IPS DF 6.9 (cell line): ENCODE data around the gene ATP4A.

ENCODE experiments used
- DNase-seq: peaks from one replicate; pipeline ENCODE4 v3.0.0-alpha.2; 2013; ENCODE audit warnings: low read depth, low spot score
- H3K27ac ChIP-seq: one replicate; pipeline ENCODE4 v1.5.1; 2013; ENCODE audit warnings: low read length, control low read depth
- H3K27me3 ChIP-seq: 2 replicates; pipeline ENCODE4 v1.6.1; 2013; ENCODE audit warnings: mild to moderate bottlenecking, low read length; ENCODE audit not compliant: control insufficient read depth, insufficient read depth
- H3K36me3 ChIP-seq: 2 replicates; pipeline ENCODE4 v1.6.1; 2013; ENCODE audit warnings: low read length; ENCODE audit not compliant: control insufficient read depth, insufficient read depth
- H3K4me1 ChIP-seq: 2 replicates; pipeline ENCODE4 v1.6.1; 2013; ENCODE audit warnings: low read length; ENCODE audit not compliant: control insufficient read depth, insufficient read depth
- H3K4me3 ChIP-seq: 2 replicates; pipeline ENCODE4 v1.5.1; 2013; ENCODE audit warnings: mild to moderate bottlenecking, low read length
- H3K9me3 ChIP-seq: 2 replicates; pipeline ENCODE4 v1.6.1; 2013; ENCODE audit warnings: low read length, inconsistent platforms; ENCODE audit not compliant: control insufficient read depth, insufficient read depth
- WGBS: extraction: QIAGEN DNeasy Blood & Tissue Kit; methylation state at CpG from one replicate; pipeline ENCODE4 v1.1.7; 2013; ENCODE audit warnings: mixed read lengths, missing lambda C conversion rate; ENCODE audit not compliant: insufficient read length, insufficient coverage; 5-methylcytosine and 5-hydroxymethylcytosine counted together

Gene ATP4A

DNA sequence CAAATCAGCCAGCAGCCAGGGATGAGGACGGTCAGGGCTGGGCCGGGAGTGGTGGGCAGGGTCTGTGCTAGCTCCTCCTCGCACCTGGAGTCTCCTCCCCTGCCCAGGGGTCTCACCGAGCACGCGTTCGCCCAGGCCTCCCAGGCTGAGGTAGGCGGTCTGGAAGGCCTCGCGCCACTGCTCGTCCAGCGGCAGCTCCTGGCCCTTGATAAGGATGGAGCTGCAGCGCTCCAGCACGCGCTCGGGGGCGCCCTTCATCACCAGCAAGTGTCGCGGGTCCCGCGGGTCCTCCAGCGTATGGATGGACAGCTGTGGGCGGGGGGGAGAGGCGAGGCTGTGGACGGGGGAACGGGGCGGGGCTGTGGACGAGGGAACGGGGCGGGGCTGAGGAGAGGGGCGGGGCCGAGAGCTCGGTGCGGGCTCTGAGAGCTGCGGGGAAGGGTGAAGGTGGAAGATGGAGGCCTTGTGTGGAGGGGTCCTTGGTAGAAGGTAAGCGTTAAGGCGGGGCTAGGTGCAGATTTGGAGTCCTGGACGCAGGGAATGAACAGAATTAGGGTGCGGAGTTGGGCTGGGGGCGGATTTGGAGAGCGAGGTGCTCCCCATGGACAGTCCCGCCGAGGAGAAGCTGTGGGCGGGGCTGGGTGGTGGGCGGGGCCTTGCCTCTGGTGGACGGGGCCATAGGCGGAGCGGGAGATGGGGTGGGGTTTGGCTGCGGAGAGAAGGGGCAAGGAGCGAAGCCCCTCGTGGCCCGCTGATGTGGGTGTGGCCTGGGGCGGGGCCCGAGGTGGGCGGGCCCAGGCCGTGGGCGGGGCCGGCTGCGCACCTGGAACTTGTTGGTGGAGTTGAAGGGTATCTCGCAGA, 5.7 kb downstream of the ATP4A start:
- Histone ChIP-seq H3K27me3 (no peaks in the 10 kb centered on the region), H3K4me3 (peak overlapping the region; percentile 70; the same call in 1 of the 2 replicates), H3K4me1 (peaks cover 6% of the 10 kb centered on the region; the same call in 1 of the 2 replicates), H3K27ac (no peak overlapping the region), H3K9me3 (no peaks in the 10 kb centered on the region), H3K36me3 (no peaks in the 10 kb centered on the region)
- peak; percentile 77 for DNase-seq
- no CpG with 5 or more reads among the region's 60 CpGs for WGBS

DNA sequence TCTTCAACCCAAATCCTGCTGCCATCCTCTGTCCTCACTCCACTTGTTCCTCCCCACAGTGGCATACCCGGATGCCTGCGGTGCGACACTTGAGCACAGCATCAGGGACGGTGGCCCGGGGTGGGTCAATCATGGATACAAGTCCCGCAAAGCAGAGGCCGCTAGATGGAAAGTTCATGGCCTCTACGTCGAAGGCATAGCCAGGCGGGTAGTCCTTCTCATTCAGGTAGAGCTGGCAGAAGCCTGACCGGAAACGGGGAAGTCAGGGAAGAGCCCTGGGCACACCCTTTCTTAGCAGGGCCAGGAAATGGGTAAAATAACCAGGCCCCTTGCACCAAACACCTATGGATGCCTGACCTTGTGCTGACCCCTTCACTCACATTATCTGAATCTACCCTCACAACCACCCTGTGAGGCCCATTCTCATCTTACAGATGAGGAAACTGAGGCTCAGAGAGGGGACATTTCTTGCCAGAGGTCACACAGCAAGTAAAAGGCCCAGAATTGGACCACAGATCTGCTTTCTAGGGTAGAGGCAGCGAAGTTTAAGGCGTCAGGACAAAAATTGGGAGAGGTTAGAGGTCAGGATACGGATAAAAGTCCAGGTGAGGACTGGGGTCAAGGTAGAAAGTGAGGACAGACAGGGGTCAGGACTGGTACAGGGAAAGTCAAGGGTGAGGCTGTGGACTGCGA, 6.5 kb downstream of the ATP4A start:
- H3K27me3 ChIP-seq: no peaks in the 10 kb centered on the region
- H3K4me3 ChIP-seq: peak overlapping the region; percentile 70; the same call in 1 of the 2 replicates
- no peaks in the 10 kb centered on the region for H3K36me3 ChIP-seq
- no CpG with 5 or more reads among the region's 16 CpGs for WGBS
- DNase-seq: no peak
- H3K9me3 ChIP-seq: no peaks in the 10 kb centered on the region
- H3K27ac ChIP-seq: no peak overlapping the region
- peaks cover 5% of the 10 kb centered on the region; the same call in 1 of the 2 replicates for H3K4me1 ChIP-seq

GRCh38 chr19:35556025-35556590, 7.3 kb downstream of the ATP4A start:
- H3K9me3 ChIP-seq: no peaks in the 10 kb centered on the region
- H3K27ac ChIP-seq: no peak overlapping the region
- no peaks in the 10 kb centered on the region for H3K36me3 ChIP-seq
- H3K4me1 ChIP-seq: peaks cover 5% of the 10 kb centered on the region; the same call in 1 of the 2 replicates
- WGBS: 100% methylated on average over 2 of the region's 9 CpGs
- H3K27me3 ChIP-seq: no peaks in the 10 kb centered on the region
- DNase-seq: no peak
- H3K4me3 ChIP-seq: no peak overlapping the region

- no peak overlapping the region for H3K27ac ChIP-seq
- H3K9me3 ChIP-seq: no peaks in the 10 kb centered on the region
- no peak for DNase-seq
- no peak overlapping the region for H3K4me3 ChIP-seq
- peaks cover 5% of the 10 kb centered on the region; the same call in 1 of the 2 replicates for H3K4me1 ChIP-seq
- no peaks in the 10 kb centered on the region for H3K27me3 ChIP-seq
- WGBS: no CpG with 5 or more reads among the region's 30 CpGs
- H3K36me3 ChIP-seq: peaks cover 6% of the 10 kb centered on the region
Measured at GRCh38 chr19:35555301-35556005, 8.0 kb downstream of the ATP4A start.

DNA sequence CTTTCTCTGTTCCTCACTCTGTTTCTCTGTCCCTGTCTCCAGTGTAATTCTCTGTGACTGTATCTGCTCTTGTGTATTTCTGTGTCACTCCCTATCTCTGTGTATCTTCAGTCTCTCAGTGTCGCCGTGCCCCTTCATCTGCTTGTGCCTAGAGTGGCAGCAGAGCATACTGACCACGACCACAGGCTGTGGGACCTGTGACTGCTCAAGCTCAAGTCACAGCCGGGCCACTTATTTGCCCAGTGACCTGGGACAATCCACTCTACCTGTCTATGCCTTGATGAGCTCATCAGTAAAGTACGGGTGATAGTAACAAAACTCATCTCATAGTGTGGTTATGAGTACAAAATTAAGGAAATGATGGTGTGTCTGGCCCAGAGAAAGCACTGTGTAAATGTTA, 9.4 kb downstream of the ATP4A start:
- DNase-seq: no peak
- no peaks in the 10 kb centered on the region for H3K9me3 ChIP-seq
- no peaks in the 10 kb centered on the region for H3K27me3 ChIP-seq
- no peak overlapping the region for H3K4me3 ChIP-seq
- peaks cover 6% of the 10 kb centered on the region for H3K36me3 ChIP-seq
- no peak overlapping the region for H3K27ac ChIP-seq
- H3K4me1 ChIP-seq: peaks cover 5% of the 10 kb centered on the region; the same call in 1 of the 2 replicates
- WGBS: no CpG with 5 or more reads among the region's 5 CpGs

DNA sequence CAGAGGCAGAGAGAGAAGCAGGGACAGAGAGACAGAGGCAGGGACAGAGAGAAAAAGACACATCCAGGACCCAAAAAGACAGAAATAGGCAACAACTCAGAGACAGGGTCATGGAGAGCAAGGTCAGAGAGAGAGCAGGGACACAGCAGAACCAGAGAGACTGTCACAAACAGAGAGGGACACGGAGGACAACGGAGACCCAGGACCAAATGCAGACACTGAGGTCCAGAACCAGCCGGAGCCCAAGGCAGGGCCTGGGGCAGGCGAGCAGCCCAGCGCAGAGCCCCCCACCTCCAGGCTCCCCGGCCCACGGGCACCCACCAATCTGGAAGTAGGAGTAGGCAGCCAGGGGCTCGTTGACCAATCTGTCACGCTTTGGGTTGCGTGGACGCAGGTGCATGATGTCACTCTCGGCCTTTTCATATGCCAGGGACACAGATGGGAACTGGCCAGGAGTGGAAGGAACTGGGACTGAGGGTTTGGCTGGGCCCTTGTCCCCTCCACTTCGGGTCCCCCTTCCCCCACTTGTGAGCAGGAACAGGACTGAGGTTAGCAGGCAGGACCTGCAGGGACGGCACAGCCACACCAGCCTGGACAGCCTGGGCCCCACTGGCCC, 10.0 kb downstream of the ATP4A start:
- Histone ChIP-seq H3K4me3 (no peak overlapping the region), H3K9me3 (no peaks in the 10 kb centered on the region), H3K36me3 (peaks cover 6% of the 10 kb centered on the region), H3K4me1 (peaks cover 3% of the 10 kb centered on the region; the same call in 1 of the 2 replicates), H3K27ac (no peak overlapping the region), H3K27me3 (no peaks in the 10 kb centered on the region)
- WGBS: no CpG with 5 or more reads among the region's 14 CpGs
- DNase-seq: no peak

- Histone ChIP-seq H3K4me1 (peaks cover 2% of the 10 kb centered on the region; the same call in 1 of the 2 replicates), H3K27me3 (no peaks in the 10 kb centered on the region), H3K36me3 (peaks cover 6% of the 10 kb centered on the region), H3K9me3 (no peaks in the 10 kb centered on the region), H3K27ac (no peak overlapping the region), H3K4me3 (no peak overlapping the region)
- no peak for DNase-seq
- no CpG with 5 or more reads among the region's 13 CpGs for WGBS
Measured at GRCh38 chr19:35552534-35553384, 10.7 kb downstream of the ATP4A start.

DNA sequence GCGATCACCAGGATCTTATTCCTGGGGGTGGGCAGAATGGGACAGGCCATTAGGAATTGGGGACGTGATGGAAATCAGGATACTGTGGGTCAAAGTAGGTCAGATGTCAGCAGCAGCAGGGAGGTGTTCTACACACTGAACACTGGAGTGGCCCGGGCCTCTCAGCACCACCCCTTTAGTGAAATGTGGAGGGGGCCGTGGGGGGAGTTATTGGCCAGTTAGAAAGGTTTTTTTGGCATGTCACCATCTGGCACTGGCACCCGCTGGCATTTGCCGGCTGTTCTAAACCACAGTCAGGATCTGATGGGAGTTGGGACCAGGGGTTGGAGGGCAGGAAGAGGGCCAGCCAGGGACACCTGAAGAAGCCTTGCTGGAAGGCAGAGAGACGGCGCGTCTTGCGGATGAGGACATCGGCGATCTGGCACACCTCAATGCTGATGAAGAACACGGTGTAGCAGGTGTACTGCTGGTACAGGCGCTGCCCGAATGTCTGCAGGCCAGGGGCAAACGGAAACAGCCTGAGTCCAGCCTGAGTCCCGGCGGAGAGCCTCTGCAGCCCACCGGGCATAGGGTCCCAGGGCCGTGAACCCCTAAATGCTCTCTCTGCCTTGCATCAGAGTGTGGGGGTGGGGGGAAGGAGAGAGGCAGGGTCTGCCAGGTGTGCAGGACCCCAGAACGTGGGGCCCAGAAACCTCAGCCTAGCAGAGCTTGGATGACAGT, 12.2 kb downstream of the ATP4A start:
- Histone ChIP-seq H3K4me3 (no peak overlapping the region), H3K27me3 (no peaks in the 10 kb centered on the region), H3K9me3 (no peaks in the 10 kb centered on the region), H3K27ac (no peak overlapping the region), H3K36me3 (peaks cover 12% of the 10 kb centered on the region), H3K4me1 (no peaks in the 10 kb centered on the region; the same call in 1 of the 2 replicates)
- no peak for DNase-seq
- WGBS: no CpG with 5 or more reads among the region's 21 CpGs
